WTC11 (cell line): ENCODE measurements around the gene C1orf159. TPM values are rescaled to one million over a fixed set of nuclear protein-coding genes. Genes with fewer than 3 reads are reported as not detected.
"Not testable (repeated sequence)": the region's sequence is repeated elsewhere in the genome, so short reads cannot be mapped to it uniquely, and the experiment has no call there.

Source experiments
- ATAC-seq: fragments of 200-7000 bp; cut with Tn5 transposase; 2 replicates; pipeline ENCODE4 v1.10.0; 2021; ENCODE audit warnings: mild to moderate bottlenecking, moderate library complexity
- CTCF ChIA-PET: fragments of 300-600 bp; sonication (Branson Sonifier 250); formaldehyde crosslinking; loops from one replicate; lab custom pipeline; 2021; ENCODE audit warnings: antibody characterized with exemption; lab: Charles Lee
- POLR2A ChIA-PET: fragments of 350-600 bp; sonication (Branson Sonifier 250); formaldehyde crosslinking; loops from one replicate; lab custom pipeline; 2021; ENCODE audit warnings: antibody characterized with exemption; lab: Charles Lee
- DNase-seq: peaks from one replicate; pipeline ENCODE4 v3.0.0; 2021; ENCODE audit warnings: low spot score
- H3K27ac Mint-ChIP-seq: 2 replicates; pipeline ENCODE4 v1.8.0; 2021; ENCODE audit warnings: mixed read lengths
- H3K27me3 Mint-ChIP-seq: 2 replicates; pipeline ENCODE4 v1.8.0; 2021; ENCODE audit warnings: low read depth, mild to moderate bottlenecking, moderate library complexity, mixed read lengths
- H3K36me3 Mint-ChIP-seq: 2 replicates; pipeline ENCODE4 v1.8.0; 2021; ENCODE audit warnings: mixed read lengths
- H3K4me1 Mint-ChIP-seq: 2 replicates; pipeline ENCODE4 v1.8.0; 2022; ENCODE audit warnings: mixed read lengths
- H3K4me3 Mint-ChIP-seq: 2 replicates; pipeline ENCODE4 v1.8.0; 2021; ENCODE audit warnings: mild to moderate bottlenecking, moderate library complexity, mixed read lengths
- H3K9me3 Mint-ChIP-seq: 2 replicates; pipeline ENCODE4 v1.8.0; 2021; ENCODE audit warnings: mixed read lengths
- ATF1 ChIP-seq: sonication (generic); formaldehyde crosslinking; IDR thresholded peaks from 2 replicates; pipeline ENCODE4 v1.8.1; 2023; ENCODE audit warnings: mild to moderate bottlenecking, moderate library complexity, missing genetic modification reagents
- ELF4 ChIP-seq: sonication (generic); formaldehyde crosslinking; IDR thresholded peaks from 2 replicates; pipeline ENCODE4 v1.8.1; 2022; ENCODE audit warnings: low read depth, mild to moderate bottlenecking, moderate library complexity, missing genetic modification reagents
- ESRRA ChIP-seq: sonication (generic); formaldehyde crosslinking; IDR thresholded peaks from 2 replicates; pipeline ENCODE4 v1.8.1; 2022; ENCODE audit warnings: mild to moderate bottlenecking, missing genetic modification reagents, borderline replicate concordance
- FOXK1 ChIP-seq: sonication (generic); formaldehyde crosslinking; IDR thresholded peaks from 2 replicates; pipeline ENCODE4 v1.8.0; 2022; ENCODE audit warnings: mild to moderate bottlenecking, moderate library complexity, missing genetic modification reagents
- GABPB1 ChIP-seq: sonication (generic); formaldehyde crosslinking; IDR thresholded peaks from 2 replicates; pipeline ENCODE4 v1.8.1; 2023; ENCODE audit warnings: mild to moderate bottlenecking, missing genetic modification reagents
- JUN ChIP-seq: sonication (generic); formaldehyde crosslinking; IDR thresholded peaks from 2 replicates; pipeline ENCODE4 v1.8.0; 2023; ENCODE audit warnings: mild to moderate bottlenecking, missing genetic modification reagents
- MXD4 ChIP-seq: fragments of 250-450 bp; sonication (Bioruptor Pico); IDR thresholded peaks from 2 replicates; pipeline ENCODE4 v1.8.0; 2021; ENCODE audit warnings: mild to moderate bottlenecking, moderate library complexity, borderline replicate concordance
- TEAD1 ChIP-seq: sonication (generic); formaldehyde crosslinking; IDR thresholded peaks from 2 replicates; pipeline ENCODE4 v1.8.0; 2022; ENCODE audit warnings: mild to moderate bottlenecking, missing genetic modification reagents
- TEAD4 ChIP-seq: sonication (generic); formaldehyde crosslinking; IDR thresholded peaks from 2 replicates; pipeline ENCODE4 v1.8.0; 2022; ENCODE audit warnings: mild to moderate bottlenecking, missing genetic modification reagents
- ZNF121 ChIP-seq: sonication (generic); formaldehyde crosslinking; IDR thresholded peaks from 2 replicates; pipeline ENCODE4 v1.8.0; 2023; ENCODE audit warnings: missing genetic modification reagents
- total RNA-seq: library from RNA; stranded (reverse); gene quantifications from 3 replicates; pipeline ENCODE4 v1.2.3, GENCODE V29; 2021
- TF ChIP-seq, protein P1 (sequence below): sonication (generic); formaldehyde crosslinking; IDR thresholded peaks from 2 replicates; pipeline ENCODE4 v1.8.0; 2022; ENCODE audit warnings: mild to moderate bottlenecking, missing genetic modification reagents
- TF ChIP-seq, protein P2 (sequence below): sonication (generic); formaldehyde crosslinking; conservative IDR thresholded peaks from 2 replicates; pipeline ENCODE4 v1.8.1; 2023; ENCODE audit warnings: mild to moderate bottlenecking, low read depth, missing genetic modification reagents, moderate library complexity
- TF ChIP-seq, protein P3 (sequence below): fragments of 250-450 bp; sonication (Bioruptor Pico); IDR thresholded peaks from 2 replicates; pipeline ENCODE4 v1.8.0; 2021; ENCODE audit warnings: mild to moderate bottlenecking
- TF ChIP-seq, protein P4 (sequence below): sonication (generic); formaldehyde crosslinking; IDR thresholded peaks from 2 replicates; pipeline ENCODE4 v1.8.1; 2023; ENCODE audit warnings: mild to moderate bottlenecking, missing genetic modification reagents
- TF ChIP-seq, protein P5 (sequence below): sonication (generic); formaldehyde crosslinking; IDR thresholded peaks from 2 replicates; pipeline ENCODE4 v1.8.1; 2022; ENCODE audit warnings: low read depth, mild to moderate bottlenecking, moderate library complexity, missing genetic modification reagents, borderline replicate concordance
- TF ChIP-seq, protein P6 (sequence below): fragments of 250-450 bp; sonication (Bioruptor Pico); IDR thresholded peaks from 2 replicates; pipeline ENCODE4 v1.9.0; 2021; ENCODE audit warnings: mild to moderate bottlenecking
- TF ChIP-seq, protein P7 (sequence below): fragments of 250-450 bp; sonication (Bioruptor Pico); IDR thresholded peaks from 2 replicates; pipeline ENCODE4 v2.1.2; 2022; ENCODE audit warnings: mild to moderate bottlenecking, moderate library complexity
- TF ChIP-seq, protein P8 (sequence below): sonication (generic); formaldehyde crosslinking; IDR thresholded peaks from 2 replicates; pipeline ENCODE4 v1.8.1; 2022; ENCODE audit warnings: mild to moderate bottlenecking, moderate library complexity, missing genetic modification reagents
- TF ChIP-seq, protein P9 (sequence below): fragments of 250-450 bp; sonication (Bioruptor Pico); IDR thresholded peaks from 2 replicates; pipeline ENCODE4 v1.9.0; 2021; ENCODE audit warnings: moderate library complexity, mild to moderate bottlenecking, inconsistent platforms, borderline replicate concordance

C1orf159 gene
- total RNA-seq, 1 experiment from 2014 or later, result 17.8 TPM

DNA sequence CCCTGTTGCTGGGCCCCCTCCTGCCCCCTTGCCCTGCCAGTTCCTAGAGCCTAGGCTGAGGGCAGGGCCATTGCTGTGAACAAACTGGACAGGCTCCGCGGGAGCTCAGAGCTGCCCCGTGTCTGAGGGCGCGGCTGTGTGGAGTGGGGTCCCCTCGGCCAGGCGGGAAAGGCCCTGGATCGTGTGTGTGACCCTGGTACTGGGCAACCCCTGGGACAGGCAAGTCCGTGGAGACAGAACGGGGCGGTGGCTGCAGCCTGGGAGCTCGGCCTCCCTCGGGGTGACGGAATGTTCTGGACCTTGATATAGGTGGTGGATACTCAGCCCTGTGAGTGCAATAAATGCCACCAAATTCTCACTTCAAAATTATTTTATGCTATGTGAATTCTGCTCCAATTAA, 27.7 kb upstream of the C1orf159 start:
- Mint-ChIP-seq H3K27me3 (no peaks in the 10 kb centered on the region; the same call in 1 of the 2 replicates), H3K9me3 (no peaks in the 10 kb centered on the region), H3K27ac (no peak overlapping the region)
- DNase-seq, result no peak
- TF ChIP-seq, protein P1, sequence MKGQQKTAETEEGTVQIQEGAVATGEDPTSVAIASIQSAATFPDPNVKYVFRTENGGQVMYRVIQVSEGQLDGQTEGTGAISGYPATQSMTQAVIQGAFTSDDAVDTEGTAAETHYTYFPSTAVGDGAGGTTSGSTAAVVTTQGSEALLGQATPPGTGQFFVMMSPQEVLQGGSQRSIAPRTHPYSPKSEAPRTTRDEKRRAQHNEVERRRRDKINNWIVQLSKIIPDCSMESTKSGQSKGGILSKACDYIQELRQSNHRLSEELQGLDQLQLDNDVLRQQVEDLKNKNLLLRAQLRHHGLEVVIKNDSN, result no peak
- TF ChIP-seq, protein P2, sequence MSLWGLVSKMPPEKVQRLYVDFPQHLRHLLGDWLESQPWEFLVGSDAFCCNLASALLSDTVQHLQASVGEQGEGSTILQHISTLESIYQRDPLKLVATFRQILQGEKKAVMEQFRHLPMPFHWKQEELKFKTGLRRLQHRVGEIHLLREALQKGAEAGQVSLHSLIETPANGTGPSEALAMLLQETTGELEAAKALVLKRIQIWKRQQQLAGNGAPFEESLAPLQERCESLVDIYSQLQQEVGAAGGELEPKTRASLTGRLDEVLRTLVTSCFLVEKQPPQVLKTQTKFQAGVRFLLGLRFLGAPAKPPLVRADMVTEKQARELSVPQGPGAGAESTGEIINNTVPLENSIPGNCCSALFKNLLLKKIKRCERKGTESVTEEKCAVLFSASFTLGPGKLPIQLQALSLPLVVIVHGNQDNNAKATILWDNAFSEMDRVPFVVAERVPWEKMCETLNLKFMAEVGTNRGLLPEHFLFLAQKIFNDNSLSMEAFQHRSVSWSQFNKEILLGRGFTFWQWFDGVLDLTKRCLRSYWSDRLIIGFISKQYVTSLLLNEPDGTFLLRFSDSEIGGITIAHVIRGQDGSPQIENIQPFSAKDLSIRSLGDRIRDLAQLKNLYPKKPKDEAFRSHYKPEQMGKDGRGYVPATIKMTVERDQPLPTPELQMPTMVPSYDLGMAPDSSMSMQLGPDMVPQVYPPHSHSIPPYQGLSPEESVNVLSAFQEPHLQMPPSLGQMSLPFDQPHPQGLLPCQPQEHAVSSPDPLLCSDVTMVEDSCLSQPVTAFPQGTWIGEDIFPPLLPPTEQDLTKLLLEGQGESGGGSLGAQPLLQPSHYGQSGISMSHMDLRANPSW (CRISPR knock-in tag), result no peak
- TF ChIP-seq, protein P3, sequence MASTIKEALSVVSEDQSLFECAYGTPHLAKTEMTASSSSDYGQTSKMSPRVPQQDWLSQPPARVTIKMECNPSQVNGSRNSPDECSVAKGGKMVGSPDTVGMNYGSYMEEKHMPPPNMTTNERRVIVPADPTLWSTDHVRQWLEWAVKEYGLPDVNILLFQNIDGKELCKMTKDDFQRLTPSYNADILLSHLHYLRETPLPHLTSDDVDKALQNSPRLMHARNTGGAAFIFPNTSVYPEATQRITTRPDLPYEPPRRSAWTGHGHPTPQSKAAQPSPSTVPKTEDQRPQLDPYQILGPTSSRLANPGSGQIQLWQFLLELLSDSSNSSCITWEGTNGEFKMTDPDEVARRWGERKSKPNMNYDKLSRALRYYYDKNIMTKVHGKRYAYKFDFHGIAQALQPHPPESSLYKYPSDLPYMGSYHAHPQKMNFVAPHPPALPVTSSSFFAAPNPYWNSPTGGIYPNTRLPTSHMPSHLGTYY (CRISPR knock-in tag), result no peak
- TF ChIP-seq, protein P4, sequence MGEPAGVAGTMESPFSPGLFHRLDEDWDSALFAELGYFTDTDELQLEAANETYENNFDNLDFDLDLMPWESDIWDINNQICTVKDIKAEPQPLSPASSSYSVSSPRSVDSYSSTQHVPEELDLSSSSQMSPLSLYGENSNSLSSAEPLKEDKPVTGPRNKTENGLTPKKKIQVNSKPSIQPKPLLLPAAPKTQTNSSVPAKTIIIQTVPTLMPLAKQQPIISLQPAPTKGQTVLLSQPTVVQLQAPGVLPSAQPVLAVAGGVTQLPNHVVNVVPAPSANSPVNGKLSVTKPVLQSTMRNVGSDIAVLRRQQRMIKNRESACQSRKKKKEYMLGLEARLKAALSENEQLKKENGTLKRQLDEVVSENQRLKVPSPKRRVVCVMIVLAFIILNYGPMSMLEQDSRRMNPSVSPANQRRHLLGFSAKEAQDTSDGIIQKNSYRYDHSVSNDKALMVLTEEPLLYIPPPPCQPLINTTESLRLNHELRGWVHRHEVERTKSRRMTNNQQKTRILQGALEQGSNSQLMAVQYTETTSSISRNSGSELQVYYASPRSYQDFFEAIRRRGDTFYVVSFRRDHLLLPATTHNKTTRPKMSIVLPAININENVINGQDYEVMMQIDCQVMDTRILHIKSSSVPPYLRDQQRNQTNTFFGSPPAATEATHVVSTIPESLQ (CRISPR knock-in tag), result no peak
- TF ChIP-seq, protein P5, sequence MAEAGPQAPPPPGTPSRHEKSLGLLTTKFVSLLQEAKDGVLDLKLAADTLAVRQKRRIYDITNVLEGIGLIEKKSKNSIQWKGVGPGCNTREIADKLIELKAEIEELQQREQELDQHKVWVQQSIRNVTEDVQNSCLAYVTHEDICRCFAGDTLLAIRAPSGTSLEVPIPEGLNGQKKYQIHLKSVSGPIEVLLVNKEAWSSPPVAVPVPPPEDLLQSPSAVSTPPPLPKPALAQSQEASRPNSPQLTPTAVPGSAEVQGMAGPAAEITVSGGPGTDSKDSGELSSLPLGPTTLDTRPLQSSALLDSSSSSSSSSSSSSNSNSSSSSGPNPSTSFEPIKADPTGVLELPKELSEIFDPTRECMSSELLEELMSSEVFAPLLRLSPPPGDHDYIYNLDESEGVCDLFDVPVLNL, result no peak
- TF ChIP-seq ESRRA (CRISPR knock-in tag), result no peak
- no peak for TF ChIP-seq GABPB1 (CRISPR knock-in tag)
- no peak for TF ChIP-seq JUN (CRISPR knock-in tag)
- TF ChIP-seq ZNF121, result no peak
- no peak for TF ChIP-seq MXD4
- TF ChIP-seq, protein P6, sequence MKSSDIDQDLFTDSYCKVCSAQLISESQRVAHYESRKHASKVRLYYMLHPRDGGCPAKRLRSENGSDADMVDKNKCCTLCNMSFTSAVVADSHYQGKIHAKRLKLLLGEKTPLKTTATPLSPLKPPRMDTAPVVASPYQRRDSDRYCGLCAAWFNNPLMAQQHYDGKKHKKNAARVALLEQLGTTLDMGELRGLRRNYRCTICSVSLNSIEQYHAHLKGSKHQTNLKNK (CRISPR knock-in tag), result no peak
- TF ChIP-seq, protein P7, sequence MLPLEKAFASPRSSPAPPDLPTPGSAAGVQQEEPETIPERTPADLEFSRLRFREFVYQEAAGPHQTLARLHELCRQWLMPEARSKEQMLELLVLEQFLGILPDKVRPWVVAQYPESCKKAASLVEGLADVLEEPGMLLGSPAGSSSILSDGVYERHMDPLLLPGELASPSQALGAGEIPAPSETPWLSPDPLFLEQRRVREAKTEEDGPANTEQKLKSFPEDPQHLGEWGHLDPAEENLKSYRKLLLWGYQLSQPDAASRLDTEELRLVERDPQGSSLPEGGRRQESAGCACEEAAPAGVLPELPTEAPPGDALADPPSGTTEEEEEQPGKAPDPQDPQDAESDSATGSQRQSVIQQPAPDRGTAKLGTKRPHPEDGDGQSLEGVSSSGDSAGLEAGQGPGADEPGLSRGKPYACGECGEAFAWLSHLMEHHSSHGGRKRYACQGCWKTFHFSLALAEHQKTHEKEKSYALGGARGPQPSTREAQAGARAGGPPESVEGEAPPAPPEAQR, result no peak
- TF ChIP-seq, protein P8, sequence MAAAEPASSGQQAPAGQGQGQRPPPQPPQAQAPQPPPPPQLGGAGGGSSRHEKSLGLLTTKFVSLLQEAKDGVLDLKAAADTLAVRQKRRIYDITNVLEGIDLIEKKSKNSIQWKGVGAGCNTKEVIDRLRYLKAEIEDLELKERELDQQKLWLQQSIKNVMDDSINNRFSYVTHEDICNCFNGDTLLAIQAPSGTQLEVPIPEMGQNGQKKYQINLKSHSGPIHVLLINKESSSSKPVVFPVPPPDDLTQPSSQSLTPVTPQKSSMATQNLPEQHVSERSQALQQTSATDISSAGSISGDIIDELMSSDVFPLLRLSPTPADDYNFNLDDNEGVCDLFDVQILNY (CRISPR knock-in tag), result no peak
- no peak for TF ChIP-seq TEAD1 (CRISPR knock-in tag)
- TF ChIP-seq, all 79 proteins: peak for 0
- ATAC-seq, result no peak
- Mint-ChIP-seq H3K36me3 (no peaks in the 10 kb centered on the region), H3K4me3 (no peak overlapping the region), H3K4me1 (peaks cover 6% of the 10 kb centered on the region; the same call in 1 of the 2 replicates)
- ChIA-PET POLR2A (no interaction called here), CTCF (interaction anchor here (1.4 kb wide), 1 partner anchor 30 kb away, joined by 3 read pairs; the partner anchor contains the start of gene TTLL10)

DNA sequence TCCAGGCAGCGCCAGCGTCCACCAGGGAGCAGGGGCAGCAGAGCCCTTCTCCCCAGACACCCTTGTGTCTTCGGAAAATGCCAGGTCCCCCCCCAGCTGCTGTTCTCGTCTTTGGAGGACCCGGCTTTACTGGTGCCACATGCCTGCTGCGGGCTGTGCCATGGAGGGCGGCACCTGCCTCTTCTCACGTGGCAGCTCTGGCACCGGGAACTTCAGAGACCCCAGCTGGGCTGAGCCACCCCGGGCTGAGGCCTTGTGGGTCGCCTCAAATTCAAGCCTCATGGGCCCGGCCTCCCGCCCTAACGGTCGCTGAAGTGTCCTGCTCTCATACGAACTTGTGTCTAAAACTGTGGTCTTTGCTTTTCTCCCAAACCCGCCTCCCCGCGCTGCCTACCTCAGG, 27.0 kb upstream of the C1orf159 start:
- TF ChIP-seq ATF1 (CRISPR knock-in tag) (no peak), ELF4 (no peak), FOXK1 (CRISPR knock-in tag) (no peak), TEAD4 (CRISPR knock-in tag) (no peak)
- TF ChIP-seq, protein P9, sequence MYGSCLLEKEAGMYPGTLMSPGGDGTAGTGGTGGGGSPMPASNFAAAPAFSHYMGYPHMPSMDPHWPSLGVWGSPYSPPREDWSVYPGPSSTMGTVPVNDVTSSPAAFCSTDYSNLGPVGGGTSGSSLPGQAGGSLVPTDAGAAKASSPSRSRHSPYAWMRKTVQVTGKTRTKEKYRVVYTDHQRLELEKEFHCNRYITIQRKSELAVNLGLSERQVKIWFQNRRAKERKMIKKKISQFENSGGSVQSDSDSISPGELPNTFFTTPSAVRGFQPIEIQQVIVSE (CRISPR knock-in tag), result no peak
- no peaks in the 10 kb centered on the region for H3K36me3 Mint-ChIP-seq
- no peaks in the 10 kb centered on the region for H3K9me3 Mint-ChIP-seq
- H3K27ac Mint-ChIP-seq, result no peak overlapping the region
- DNase-seq (no peak), ATAC-seq (no peak)
- POLR2A ChIA-PET, result no interaction called here
- no peaks in the 10 kb centered on the region; the same call in 1 of the 2 replicates for H3K27me3 Mint-ChIP-seq
- H3K4me1 Mint-ChIP-seq, result peaks cover 6% of the 10 kb centered on the region; the same call in 1 of the 2 replicates
- H3K4me3 Mint-ChIP-seq, result no peak overlapping the region
- CTCF ChIA-PET, result interaction anchor here (0.7 to 1.4 kb wide), 2 partner anchors 31 to 79 kb away, joined by 3 read pairs; partner anchors contain the start of gene TTLL10

DNA sequence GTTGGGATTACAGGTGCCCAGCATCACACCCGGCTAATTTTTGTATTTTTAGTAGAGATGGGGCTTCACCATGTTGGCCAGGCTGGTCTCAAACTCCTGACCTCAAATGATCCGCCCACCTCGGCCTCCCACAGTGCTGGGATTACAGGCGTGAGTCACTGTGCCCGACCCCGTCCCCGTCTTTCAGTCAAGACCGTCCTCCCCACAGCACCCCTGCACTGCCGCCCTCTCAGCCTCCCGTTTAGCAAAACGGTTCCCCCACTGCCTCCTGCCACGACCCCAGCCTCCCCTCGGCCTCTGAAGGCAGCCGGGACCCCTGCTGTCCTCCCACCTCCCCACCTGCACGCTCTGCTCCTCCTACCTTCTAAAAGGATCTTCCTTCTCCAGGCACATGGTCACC, 26.5 kb upstream of the C1orf159 start:
- POLR2A ChIA-PET, H3K4me1 Mint-ChIP-seq, H3K4me3 Mint-ChIP-seq, H3K36me3 Mint-ChIP-seq, H3K9me3 Mint-ChIP-seq, H3K27me3 Mint-ChIP-seq, ATAC-seq, H3K27ac Mint-ChIP-seq, DNase-seq: not testable (repeated sequence)
- CTCF ChIA-PET, result interaction anchor here (0.7 kb wide), 1 partner anchor 78 kb away, joined by 3 read pairs; no protein-coding TSS in a partner anchor
